ENCODE results near the gene APCDD1L.

Gene APCDD1L

DNA sequence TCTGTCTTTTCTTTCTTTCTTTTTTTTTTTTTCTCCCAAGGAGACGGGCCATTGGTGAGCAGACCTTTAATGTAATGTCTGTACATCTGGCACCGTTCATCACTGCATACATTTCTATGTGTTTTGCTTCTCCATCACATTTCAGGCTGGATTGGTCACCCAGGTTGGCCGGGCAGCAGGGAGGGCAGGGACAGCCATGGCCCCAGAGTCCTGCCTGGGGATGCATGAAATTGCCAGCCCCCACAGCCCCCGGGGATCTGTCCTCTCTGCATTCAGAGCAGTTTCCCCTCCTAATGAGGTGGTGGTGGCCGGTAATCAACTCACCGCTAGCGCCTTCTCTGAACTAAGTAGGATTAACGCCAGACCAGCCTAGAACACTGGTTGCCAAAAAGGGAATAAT lies 50.4 kb downstream of the APCDD1L start:
- no peak for DNase-seq

DNA sequence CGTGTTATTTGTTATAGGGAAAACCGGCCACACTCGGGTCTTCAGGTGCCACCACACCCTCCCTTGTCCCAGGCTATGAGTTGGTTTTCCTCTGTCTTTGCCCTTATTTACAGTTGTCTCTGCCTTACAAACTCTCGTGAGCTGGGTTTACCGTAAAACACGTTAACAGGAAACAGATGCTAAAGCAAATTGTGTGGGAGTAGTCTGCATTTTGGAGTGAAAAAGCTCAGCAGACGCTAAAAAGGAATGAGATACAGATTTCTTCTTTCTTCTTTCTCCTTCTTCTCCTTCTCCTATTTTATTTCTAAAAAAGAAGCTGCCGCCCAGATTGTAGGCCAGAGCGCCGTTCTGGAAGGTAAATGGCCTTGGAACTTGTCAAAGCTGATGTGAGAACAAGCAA lies 51.9 kb downstream of the APCDD1L start:
- no peak for DNase-seq

DNA sequence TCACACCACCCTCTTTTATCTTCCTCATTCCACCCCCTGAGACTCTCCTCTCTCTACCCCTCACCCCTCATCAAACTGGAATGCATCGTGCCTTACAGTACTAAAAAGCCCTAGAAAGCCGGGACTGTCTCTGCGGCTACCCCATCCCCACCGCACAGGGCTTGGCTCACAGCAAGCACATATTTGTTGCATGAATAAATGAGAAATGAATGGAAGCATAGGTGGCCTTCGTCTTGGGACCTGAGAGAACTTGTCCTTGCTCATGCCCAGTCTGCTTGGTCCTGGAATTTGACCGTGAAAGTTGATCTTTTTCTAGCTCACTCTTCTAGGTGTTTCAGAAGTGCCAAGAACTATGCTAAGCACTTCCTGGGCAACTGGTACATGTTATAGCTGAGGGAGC lies 53.3 kb downstream of the APCDD1L start:
- DNase-seq, result no peak

DNA sequence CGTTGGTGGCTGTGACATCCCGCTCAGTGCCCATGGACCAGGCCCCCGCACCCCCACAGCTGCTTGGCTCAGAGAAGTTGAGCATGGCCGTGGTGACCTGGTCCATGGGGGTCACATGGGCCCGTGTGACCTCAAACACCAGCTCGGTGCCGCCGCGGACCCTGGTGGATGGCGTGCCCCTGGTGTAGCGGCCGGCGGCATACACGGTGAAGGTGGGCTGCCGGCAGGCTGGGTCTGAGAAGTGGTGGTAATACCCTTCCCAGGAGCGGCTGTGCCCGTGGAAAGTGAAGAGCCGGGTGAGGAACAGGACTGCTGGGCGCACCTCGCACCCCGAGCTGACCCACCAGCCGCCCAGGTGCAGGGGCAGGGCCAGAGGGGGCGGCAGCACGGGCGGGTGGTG lies 54.1 kb downstream of the APCDD1L start:
- no peak for DNase-seq

DNA sequence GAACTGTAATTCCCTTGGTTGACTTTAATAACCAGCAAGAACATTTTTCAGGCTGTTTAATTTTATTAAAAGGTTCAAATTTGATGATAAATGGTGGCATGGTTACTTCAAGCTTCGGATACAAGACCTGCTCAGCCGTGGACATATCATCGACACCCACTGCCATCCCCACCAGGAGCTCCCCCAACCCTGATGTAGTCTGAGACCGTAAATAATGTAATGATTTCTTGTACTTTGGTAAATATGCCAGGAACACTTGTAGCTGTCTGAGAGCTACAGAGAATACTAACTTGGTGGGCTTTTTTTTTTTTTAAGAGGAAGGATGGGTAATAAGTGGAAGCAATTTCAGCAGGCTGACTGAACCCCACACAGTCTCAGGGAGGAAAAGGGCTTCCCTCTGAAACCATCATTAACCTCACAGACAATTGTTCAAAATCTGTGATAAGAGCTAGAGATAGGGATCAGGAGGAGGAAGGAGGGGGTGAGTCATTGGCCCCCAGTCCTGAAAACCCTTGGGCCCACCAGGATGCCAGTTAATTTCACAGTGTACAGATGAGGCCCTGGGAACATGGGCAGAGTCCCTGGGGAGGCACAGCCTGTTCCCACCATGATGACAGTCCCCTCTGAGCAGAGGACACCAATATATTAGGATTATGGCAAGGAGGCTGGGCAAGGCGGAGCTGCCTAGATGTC lies 56.0 kb downstream of the APCDD1L start:
- DNase-seq, result no peak

DNA sequence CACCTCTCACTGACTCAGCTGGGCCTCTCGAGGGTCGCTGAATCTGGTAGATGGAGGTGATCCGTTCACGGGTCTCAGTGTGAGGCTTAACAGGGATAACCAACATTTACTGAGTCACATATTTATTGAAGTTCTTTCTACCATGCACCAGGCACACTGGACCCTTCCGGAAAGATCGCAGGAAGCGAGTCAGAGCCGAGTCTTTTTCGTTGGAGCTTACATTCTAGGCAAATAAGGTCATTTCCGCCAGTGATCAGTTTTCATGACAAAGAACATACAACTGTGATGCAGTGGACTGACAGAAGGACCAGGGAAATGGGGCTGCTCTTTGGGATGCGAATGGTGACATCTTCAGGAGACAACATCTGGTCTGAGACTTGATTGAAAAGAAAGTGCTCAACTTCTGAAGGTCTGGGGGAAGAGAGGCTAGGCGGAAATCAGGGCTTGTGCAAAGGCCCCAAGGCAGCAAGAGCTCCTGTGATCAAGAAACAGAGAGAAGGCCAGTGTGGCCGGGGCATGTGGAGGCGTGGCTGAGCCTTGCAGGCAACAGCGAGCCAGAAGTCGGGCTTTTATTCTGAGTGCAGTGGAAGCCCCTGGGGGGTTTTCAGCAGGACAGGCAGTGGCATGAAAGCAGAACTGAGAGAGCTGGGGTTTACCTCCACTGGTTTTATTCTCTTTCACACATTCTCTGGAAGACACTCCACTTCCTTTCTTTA lies 56.7 kb downstream of the APCDD1L start:
- DNase-seq, result no peak

DNA sequence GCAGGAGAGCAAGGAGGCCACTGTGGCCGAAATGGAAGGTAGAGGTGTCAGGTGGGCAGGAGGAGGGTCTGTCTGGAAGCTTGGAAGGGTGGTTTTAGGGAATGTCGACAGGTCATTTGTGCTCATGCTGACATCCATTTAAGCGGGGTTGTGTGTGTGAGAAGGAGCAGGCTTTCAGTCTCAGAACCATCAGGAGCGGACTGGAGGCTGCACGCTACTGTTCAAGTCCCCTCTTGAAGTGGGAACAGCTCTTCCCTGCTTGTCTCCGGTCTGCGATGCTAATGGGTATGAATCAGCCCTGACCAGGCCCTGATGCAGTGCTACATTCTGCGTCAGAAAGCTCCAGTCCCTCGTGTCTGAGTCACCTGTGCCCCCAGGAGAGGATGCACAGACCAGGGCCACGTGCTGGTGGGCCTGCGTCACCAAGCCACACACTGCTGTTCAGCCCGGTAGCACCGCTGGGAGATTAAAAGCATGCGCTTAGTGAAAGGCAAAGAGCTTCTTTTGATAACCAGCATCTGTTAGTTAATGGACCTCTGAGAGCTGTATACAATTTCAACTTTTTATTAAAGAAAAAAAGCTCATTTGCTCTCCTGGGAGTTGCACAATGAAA lies 58.0 kb downstream of the APCDD1L start:
- DNase-seq, result no peak

DNA sequence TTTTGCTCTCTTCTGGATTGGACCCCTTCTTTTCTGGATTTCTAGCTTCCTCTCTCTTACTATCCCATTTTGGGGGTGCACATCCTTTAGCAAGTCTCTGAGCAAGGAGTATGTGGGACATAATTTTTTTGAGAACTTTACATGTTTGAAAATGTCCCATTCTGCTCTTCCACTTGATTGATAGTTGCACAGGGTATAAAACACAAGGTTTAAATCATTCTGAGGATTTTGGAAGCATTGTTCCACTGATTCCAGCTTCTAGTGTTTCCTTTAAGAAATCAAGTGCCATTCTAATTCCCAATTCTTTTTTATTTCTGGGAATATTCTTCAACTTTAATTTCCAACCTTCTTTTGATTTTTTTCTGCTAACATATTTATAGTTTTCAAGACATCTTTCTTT lies 60.7 kb downstream of the APCDD1L start:
- no peak for DNase-seq

DNA sequence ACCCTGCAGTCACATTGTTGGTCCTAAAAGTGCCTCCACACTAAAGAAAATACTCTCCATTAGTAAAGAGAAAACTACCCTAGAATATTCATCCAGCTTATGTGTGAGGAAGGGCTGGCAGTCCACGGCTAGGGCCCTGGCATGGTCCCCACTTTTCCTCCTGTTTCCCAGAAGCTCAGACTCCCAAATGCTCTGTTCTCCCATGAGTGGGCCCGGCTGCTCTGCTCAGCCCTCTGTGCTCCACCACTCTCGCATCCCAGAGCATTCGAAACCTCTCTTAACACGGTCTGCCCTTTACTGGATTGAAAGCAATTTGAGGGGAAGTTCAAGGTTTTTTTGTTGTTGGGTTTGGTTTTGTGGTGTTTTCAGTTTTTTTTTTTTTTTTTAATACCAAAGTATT lies 61.8 kb downstream of the APCDD1L start:
- DNase-seq, result no peak

DNA sequence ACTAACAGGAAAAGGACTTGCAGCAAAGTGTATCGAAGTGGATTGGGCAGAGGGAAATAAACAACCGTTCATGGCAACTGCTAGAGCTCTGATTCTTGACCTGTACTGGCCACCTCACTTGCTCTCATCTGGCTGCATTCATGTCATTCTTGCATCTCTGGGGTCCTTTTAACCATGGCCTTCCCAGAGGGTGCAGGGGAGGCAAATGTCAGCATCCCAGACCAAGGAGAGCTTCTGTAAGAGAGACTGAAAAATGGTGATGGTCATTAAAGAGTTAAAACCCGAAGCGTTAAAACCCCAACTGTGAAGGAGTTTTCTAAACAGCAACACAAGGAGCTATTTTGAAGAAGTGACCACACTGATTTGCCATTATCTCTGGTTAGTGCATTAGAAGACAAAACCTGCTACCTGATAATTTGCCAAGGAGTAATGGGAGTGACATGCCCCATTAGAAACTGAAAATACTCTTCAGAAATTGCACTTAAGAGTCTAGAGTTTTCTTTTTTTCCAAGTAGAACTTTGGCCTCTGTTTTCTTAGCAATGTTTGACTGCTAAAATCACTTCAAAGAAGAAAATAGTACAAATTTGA lies 62.4 kb downstream of the APCDD1L start:
- no peak for DNase-seq

DNA sequence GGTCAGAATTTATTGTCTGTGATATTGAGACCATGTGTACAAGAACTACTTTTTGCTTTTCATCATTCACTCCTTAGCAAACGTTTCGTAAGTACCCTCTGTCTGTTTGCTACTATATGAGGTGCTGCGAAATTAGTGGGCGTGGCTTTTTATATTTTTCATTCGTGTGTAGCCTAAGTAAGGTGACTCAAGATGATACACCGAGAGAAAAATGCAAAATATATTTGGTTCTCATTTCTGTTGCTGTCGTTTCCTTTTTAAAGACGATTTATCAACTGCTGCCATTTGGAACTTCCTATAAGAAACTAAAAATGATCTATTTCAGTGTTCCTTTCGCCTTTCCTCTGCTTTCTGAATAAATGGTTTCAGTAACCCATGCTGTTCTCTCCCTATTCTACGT lies 64.9 kb downstream of the APCDD1L start:
- no peak for DNase-seq

DNA sequence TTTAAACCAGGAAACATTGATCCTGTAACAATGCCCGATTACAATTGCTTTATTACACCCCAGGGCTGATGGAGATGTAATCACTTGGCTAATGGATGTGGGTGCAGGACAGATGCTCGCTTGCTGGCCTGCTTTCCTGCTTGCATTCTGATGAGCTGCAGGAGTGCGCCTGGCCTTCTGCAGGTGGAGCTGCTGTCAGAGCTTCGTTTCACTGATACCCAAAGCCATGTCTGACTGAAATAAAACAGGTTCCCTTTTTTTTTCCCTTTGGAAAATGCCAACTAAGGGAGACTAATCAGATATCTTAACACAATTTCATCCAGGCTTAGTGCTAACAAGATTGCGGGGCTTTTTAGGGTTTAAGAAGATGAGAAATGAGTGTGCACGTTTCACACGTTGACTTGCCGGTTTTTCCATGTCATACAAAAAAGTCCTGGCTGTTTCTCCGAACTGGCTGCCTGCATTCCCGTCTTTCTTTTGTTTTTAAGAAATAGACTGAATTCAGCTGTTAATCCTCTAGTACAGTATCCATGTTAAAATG lies 65.4 kb downstream of the APCDD1L start:
- DNase-seq, result no peak

DNA sequence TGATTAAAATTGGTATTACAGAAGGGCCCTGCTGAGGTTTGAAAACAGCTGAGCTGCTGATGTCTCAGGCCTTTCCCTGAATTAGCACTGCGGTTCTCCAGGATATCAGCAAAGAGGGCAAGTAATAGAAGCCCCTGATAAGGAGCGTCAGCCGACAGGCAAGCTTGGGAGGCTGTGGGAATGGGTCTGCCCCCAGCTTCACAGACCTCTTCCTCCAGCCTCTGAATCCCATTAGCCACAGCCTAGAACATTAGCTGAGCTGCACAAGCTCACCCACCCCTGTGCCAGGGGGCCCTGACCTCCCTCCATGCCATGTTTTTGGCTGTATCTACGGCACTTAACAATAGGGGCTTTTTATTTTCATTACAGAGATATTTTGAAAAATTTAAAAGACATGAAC lies 66.2 kb downstream of the APCDD1L start:
- DNase-seq, result no peak

DNA sequence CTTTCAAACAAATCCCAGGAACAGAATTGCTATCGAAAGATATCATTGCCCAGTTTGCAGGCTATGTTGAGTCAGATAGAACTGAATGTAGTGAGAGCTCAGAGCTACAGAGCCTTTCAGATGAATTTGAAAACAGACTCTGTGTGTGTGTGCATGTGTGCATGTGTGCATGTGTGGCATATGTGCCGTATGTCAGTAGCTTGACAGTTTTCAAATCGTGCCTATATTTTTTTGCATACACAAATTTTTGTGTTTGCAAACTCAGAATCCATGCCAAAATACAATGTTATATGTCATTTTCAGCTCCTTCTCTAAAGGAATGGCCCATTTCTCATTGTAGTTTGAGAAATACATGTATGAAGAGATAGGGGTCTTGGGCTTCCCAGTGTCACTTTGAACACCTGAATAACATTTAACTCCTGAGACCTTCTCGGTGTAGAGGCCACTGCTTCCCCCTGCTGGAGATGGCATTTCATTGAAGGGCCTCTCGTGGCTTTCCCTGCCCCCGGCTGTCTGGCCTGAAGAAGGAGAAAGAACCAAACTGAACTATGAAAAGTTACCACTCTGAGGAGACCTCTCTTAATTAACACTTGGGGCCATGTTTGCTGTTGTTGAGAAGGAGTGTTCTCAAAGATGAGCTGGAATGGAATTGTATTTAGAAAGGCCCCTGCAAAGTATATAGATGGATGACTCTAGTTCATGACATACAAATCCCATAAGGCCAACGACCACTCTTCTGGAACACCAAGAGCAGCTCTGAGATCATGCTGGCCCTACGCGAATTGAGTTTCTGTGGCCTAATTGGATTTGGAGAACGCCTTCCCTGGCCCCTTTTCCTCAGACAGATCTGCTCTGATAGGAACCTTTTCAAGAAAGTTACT lies 67.4 kb downstream of the APCDD1L start:
- DNase-seq, result peak; percentile 21 to 43

DNA sequence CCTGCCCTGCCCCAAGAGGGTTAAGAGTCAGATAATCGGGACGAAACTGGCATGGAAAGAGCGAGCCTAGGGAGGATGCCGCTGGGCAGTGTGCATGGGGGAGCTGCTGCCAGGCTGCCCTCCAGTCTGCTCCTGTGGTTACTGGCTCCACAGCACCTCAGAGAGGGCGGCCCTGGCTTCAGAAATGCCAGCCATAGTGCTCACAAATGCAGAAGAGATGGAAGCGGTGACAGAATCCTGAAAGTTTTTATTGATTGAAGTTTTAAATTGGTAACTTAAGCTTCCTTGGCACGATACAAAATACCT lies 68.3 kb downstream of the APCDD1L start:
- no peak for DNase-seq

DNA sequence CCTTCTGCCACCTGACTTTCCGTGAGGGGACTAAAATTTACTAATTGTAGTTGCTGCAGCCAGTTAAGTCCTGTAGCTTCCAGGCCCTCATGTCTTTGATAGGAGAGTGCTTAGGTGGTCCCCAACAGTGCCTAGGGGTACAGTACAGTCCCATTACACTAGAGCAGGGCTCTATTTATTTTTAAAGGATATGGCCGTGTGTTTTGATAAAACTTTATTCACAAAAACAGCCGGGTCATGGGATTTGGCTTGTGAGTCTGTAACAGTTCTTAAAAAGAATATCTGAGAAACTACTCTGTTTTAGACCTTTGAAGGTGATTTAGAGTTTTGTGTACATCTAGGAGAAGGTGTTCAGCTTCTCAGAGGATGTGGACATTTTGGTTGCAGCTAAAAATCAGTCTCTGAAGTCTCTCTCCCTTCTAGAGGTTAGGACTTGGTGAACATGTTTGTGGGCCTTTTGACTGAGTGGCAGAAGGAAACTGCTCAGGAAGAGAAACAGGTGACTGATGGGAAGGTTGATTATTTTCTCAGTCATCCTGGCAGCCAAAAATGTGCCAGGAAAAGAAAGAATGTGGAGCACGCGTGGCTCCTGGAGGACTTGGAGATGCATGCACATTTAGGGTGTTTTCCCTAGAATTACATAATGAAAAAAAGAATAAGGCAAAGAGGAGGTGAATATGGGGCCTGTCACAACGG lies 68.8 kb downstream of the APCDD1L start:
- DNase-seq, result no peak

DNA sequence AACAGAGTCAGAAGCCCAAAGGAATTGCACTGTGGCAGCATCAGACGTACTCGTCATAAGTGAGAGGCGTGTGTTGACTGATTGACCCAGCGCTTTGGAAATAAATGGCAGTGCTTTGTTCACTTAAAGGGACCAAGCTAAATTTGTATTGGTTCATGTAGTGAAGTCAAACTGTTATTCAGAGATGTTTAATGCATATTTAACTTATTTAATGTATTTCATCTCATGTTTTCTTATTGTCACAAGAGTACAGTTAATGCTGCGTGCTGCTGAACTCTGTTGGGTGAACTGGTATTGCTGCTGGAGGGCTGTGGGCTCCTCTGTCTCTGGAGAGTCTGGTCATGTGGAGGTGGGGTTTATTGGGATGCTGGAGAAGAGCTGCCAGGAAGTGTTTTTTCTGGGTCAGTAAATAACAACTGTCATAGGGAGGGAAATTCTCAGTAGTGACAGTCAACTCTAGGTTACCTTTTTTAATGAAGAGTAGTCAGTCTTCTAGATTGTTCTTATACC lies 70.4 kb downstream of the APCDD1L start:
- no peak for DNase-seq

DNA sequence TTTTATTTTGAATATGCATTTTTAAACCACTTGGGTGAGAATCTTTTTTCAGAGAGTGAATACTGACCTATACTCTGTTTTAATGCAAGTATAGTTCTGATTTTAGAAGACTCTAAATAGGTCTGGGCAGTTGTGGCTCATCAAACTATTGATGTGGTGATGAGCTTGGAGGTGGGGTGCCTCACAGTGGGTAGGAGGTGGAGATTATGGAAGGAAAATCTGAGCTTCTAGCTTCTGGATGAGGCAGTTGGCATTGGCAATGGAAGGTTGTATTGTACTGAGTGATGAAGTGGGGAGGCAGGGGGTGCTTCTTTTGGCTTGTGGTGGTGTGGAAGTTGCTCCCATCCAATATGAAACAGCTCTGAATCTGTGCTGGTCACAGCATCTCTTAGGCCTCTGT lies 73.5 kb downstream of the APCDD1L start:
- no peak for DNase-seq

DNA sequence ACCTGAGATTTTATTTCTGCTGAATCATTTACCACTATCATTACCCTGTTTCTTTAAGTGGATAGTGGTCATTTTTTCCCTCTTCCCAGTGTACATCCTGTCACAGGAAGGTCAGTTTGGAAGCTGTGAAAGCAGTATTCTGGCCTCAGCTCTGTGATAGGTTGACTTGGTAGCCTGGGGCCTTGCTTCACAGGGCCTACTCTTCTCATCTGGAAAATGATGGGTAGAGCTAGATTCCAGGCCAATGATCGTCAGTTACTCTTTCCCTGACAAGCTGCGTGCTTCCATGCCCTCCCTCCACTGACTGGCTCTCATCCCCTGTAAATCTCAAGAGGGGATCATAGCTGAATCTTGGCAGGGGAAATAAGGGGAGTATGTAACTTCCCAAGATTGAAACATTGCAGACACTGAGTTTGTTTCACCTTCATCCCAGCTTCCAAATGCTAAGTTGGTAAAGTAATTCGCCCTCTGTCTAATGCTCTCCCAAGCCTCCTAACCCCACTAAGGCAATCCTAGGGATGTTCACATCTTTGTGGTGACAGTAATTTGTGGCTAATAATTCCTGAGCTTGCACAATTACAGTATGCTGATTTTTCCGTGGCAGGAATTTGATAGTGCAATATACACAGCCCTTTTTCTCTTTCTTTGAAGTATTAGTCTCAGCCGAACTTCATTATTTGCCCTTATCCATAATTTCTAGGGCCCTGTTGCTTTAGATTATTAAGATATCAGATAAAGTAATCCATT lies 75.0 kb downstream of the APCDD1L start:
- DNase-seq, result no peak

DNA sequence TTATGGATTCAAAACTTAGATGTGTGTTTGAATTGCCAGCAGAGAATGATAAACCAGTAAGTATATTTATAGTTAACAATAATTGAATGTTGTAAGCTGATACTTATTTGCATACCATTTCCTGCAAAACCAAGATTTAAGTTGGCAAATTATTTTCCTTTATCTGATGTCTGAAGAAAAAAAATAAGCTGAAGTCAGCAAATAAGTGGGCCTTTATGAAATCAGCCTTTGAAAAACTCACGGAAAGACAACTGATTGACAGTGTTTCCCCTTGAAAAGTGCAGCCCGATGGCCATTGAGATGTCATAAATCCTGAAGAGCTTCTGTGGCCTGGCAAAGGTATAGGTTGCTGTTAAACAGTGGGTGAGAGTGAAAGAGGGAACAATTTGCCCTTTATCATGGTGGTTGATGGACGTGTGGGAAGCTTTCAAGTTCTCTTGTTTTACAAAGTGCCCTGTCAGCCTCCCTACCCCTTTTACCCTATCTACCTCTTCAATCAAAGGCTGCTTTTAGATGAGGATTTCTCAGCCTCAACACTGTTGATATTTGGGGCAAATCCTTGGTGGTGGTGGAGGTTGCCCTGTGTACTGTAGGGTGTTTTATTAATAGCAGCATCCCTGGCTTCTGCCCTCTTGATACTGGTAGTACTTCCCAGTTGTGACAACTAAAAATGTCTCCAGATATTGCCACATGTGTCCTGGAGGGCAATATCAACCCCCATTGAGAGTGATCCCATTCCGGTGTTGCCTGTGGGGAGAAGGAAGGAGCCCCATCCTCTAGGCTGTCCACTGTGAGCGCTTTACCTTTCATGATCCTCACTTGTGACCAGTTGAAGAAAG lies 76.0 kb downstream of the APCDD1L start:
- DNase-seq, result no peak
